Endothelial cell (in vitro differentiated cells): ENCODE results near the gene TAS2R40. TPM values are rescaled to one million over a fixed set of nuclear protein-coding genes. Genes with fewer than 3 reads are reported as not detected.

Experiments used
- DNase-seq: peaks from one replicate; pipeline ENCODE4 v3.0.0; 2021; ENCODE audit warnings: low spot score
- H3K27ac Mint-ChIP-seq: one replicate; pipeline ENCODE4 v1.8.0; 2021; ENCODE audit warnings: mixed read lengths, inconsistent platforms; ENCODE audit not compliant: unreplicated experiment
- H3K27me3 Mint-ChIP-seq: one replicate; pipeline ENCODE4 v1.8.0; 2021; ENCODE audit warnings: mild to moderate bottlenecking, moderate library complexity, mixed read lengths, inconsistent platforms; ENCODE audit not compliant: unreplicated experiment
- H3K36me3 Mint-ChIP-seq: one replicate; pipeline ENCODE4 v1.8.0; 2021; ENCODE audit warnings: mild to moderate bottlenecking, low read depth, mixed read lengths, inconsistent platforms; ENCODE audit not compliant: unreplicated experiment
- H3K4me1 Mint-ChIP-seq: one replicate; pipeline ENCODE4 v1.8.0; 2021; ENCODE audit warnings: mild to moderate bottlenecking, mixed read lengths, inconsistent platforms; ENCODE audit not compliant: unreplicated experiment
- H3K4me3 Mint-ChIP-seq: one replicate; pipeline ENCODE4 v1.8.0; 2021; ENCODE audit warnings: mild to moderate bottlenecking, mixed read lengths, inconsistent platforms; ENCODE audit not compliant: unreplicated experiment
- H3K9me3 Mint-ChIP-seq: one replicate; pipeline ENCODE4 v1.8.0; 2021; ENCODE audit warnings: mixed read lengths, inconsistent platforms; ENCODE audit not compliant: unreplicated experiment
- CTCF ChIP-seq: fragments of 200-600 bp; sonication (generic); IDR thresholded peaks from one replicate; pipeline ENCODE4 v1.5.0; 2021; ENCODE audit warnings: antibody characterized with exemption; ENCODE audit not compliant: unreplicated experiment
- total RNA-seq: library from RNA; stranded (reverse); fragmentation: NEBNext Ultra II Directional; extraction: Animal tissue kit (Norgen Biotek cat#: 25700); gene quantifications from one replicate; pipeline ENCODE4 v1.2.1, GENCODE V29; 2021; ENCODE audit not compliant: unreplicated experiment

The TAS2R40 gene
- total RNA-seq, 1 donor from 2014 or later = not detected

- H3K4me3 Mint-ChIP-seq = no peak overlapping the region
- H3K27me3 Mint-ChIP-seq = peaks cover 1% of the 10 kb centered on the region
- TF ChIP-seq CTCF = no peak
- no peaks in the 10 kb centered on the region for H3K9me3 Mint-ChIP-seq
- no peak overlapping the region for H3K27ac Mint-ChIP-seq
- H3K4me1 Mint-ChIP-seq = peaks cover 10% of the 10 kb centered on the region
- no peaks in the 10 kb centered on the region for H3K36me3 Mint-ChIP-seq
- no peak for DNase-seq
These were observed 30.2 kb downstream of the TAS2R40 start for GRCh38 chr7:143252006-143252405.

DNA sequence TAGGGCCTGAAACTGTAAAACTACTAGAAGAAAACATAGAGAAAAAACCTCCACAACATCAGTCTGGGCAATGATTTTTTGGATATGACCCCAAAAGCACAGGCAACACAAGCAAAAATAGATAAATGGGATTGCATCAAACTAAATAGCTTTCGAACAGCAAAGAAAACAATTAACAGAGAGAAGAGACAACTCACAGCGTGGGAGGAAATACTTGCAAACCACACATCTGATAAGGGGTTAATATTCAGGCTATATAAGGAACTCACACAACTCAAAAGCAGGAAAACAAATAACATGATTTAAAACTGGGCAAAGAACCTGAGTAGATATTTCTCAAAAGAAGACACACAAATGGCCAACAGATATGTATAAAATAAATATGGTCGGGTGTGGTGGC, 33.7 kb downstream of the TAS2R40 start:
- Mint-ChIP-seq H3K4me1 (peaks cover 10% of the 10 kb centered on the region), H3K9me3 (no peaks in the 10 kb centered on the region), H3K36me3 (no peaks in the 10 kb centered on the region), H3K27ac (no peak overlapping the region), H3K27me3 (peaks cover 1% of the 10 kb centered on the region), H3K4me3 (no peak overlapping the region)
- DNase-seq = no peak
- no peak for TF ChIP-seq CTCF

- no peak for TF ChIP-seq CTCF
- DNase-seq = no peak
- Mint-ChIP-seq H3K27ac (no peak overlapping the region), H3K4me3 (no peak overlapping the region), H3K27me3 (peaks cover 1% of the 10 kb centered on the region), H3K9me3 (no peaks in the 10 kb centered on the region), H3K36me3 (no peaks in the 10 kb centered on the region), H3K4me1 (peaks cover 10% of the 10 kb centered on the region)
These were observed 34.5 kb downstream of the TAS2R40 start for GRCh38 chr7:143256325-143256724.

- H3K27ac Mint-ChIP-seq = no peak overlapping the region
- DNase-seq = no peak
- TF ChIP-seq CTCF = no peak
These were observed 35.1 kb downstream of the TAS2R40 start for GRCh38 chr7:143256932-143257331.

DNA sequence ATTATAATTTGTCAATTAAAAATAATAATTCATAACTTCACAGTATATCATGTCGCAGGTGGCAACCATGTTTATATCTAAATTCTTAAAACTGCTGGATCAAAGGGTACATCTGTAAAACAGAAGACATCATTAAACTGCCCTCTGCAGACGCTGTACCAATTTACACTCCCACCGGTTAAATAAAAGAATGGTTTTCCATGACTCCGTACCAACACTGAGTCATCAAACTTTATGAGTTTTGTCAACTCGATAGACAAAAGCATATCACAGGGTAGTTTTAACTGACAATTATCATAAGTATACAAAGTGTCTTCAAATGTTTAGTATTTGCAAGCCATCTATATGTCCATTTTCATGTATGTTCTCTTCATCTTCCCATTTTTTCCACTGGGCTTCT, 35.7 kb downstream of the TAS2R40 start:
- no peak for TF ChIP-seq CTCF
- H3K27me3 Mint-ChIP-seq = peaks cover 1% of the 10 kb centered on the region
- no peak for DNase-seq
- no peaks in the 10 kb centered on the region for H3K36me3 Mint-ChIP-seq
- no peaks in the 10 kb centered on the region for H3K9me3 Mint-ChIP-seq
- no peak overlapping the region for H3K27ac Mint-ChIP-seq
- no peak overlapping the region for H3K4me3 Mint-ChIP-seq
- peaks cover 10% of the 10 kb centered on the region for H3K4me1 Mint-ChIP-seq

More at GRCh38 chr7:143256932-143257331, 35.1 kb downstream of the TAS2R40 start:
- Mint-ChIP-seq H3K4me3 (no peak overlapping the region), H3K9me3 (no peaks in the 10 kb centered on the region), H3K4me1 (peaks cover 10% of the 10 kb centered on the region), H3K27me3 (peaks cover 1% of the 10 kb centered on the region), H3K36me3 (no peaks in the 10 kb centered on the region)
